ENCODE data around the gene CISD3.
"Not testable (repeated sequence)": the region's sequence is repeated elsewhere in the genome, so short reads cannot be mapped to it uniquely, and the experiment has no call there.

CISD3 gene

GRCh38 chr17:38713456-38714075 lies 16.6 kb upstream of the CISD3 start:
- Mint-ChIP-seq H3K4me1 (ENCODE audit: low read depth) (peaks cover 39% of the 10 kb centered on the region), H3K27ac (no peak overlapping the region), H3K36me3 (ENCODE audit: low read depth) (peaks cover 49% of the 10 kb centered on the region), H3K27me3 (ENCODE audit: low read depth) (no peaks in the 10 kb centered on the region), H3K4me3 (no peak overlapping the region), H3K9me3 (no peaks in the 10 kb centered on the region)

GRCh38 chr17:38715216-38715943 lies 14.8 kb upstream of the CISD3 start:
- H3K4me1 Mint-ChIP-seq (ENCODE audit: low read depth) = peaks cover 29% of the 10 kb centered on the region
- H3K9me3 Mint-ChIP-seq = no peaks in the 10 kb centered on the region
- H3K36me3 Mint-ChIP-seq (ENCODE audit: low read depth) = peaks cover 39% of the 10 kb centered on the region
- H3K27me3 Mint-ChIP-seq (ENCODE audit: low read depth) = no peaks in the 10 kb centered on the region
- no peak overlapping the region for H3K4me3 Mint-ChIP-seq
- H3K27ac Mint-ChIP-seq = peak overlapping the region; percentile 54

GRCh38 chr17:38716368-38717005 lies 13.7 kb upstream of the CISD3 start:
- Mint-ChIP-seq H3K9me3 (no peaks in the 10 kb centered on the region), H3K27ac (no peak overlapping the region), H3K36me3 (ENCODE audit: low read depth) (peaks cover 37% of the 10 kb centered on the region), H3K27me3 (ENCODE audit: low read depth) (no peaks in the 10 kb centered on the region), H3K4me1 (ENCODE audit: low read depth) (peaks cover 23% of the 10 kb centered on the region), H3K4me3 (no peak overlapping the region)

GRCh38 chr17:38717139-38717745 lies 12.9 kb upstream of the CISD3 start:
- Mint-ChIP-seq H3K36me3 (ENCODE audit: low read depth) (peaks cover 38% of the 10 kb centered on the region), H3K27me3 (ENCODE audit: low read depth) (no peaks in the 10 kb centered on the region), H3K27ac (no peak overlapping the region), H3K9me3 (no peaks in the 10 kb centered on the region), H3K4me3 (no peak overlapping the region), H3K4me1 (ENCODE audit: low read depth) (peaks cover 23% of the 10 kb centered on the region)

GRCh38 chr17:38719289-38719942 lies 10.7 kb upstream of the CISD3 start:
- Mint-ChIP-seq H3K27me3 (ENCODE audit: low read depth) (no peaks in the 10 kb centered on the region), H3K4me1 (ENCODE audit: low read depth) (peaks cover 21% of the 10 kb centered on the region), H3K9me3 (no peaks in the 10 kb centered on the region), H3K27ac (no peak overlapping the region), H3K36me3 (ENCODE audit: low read depth) (peaks cover 38% of the 10 kb centered on the region), H3K4me3 (no peak overlapping the region)

GRCh38 chr17:38719943-38720641 lies 10.0 kb upstream of the CISD3 start:
- peaks cover 17% of the 10 kb centered on the region for H3K4me1 Mint-ChIP-seq (ENCODE audit: low read depth)
- no peak overlapping the region for H3K4me3 Mint-ChIP-seq
- H3K27ac Mint-ChIP-seq = peak overlapping the region; percentile 59
- no peaks in the 10 kb centered on the region for H3K27me3 Mint-ChIP-seq (ENCODE audit: low read depth)
- H3K36me3 Mint-ChIP-seq (ENCODE audit: low read depth) = peaks cover 38% of the 10 kb centered on the region
- no peaks in the 10 kb centered on the region for H3K9me3 Mint-ChIP-seq

GRCh38 chr17:38720941-38721340 lies 9.2 kb upstream of the CISD3 start:
- Mint-ChIP-seq H3K4me1 (ENCODE audit: low read depth) (peaks cover 10% of the 10 kb centered on the region), H3K9me3 (no peaks in the 10 kb centered on the region), H3K27me3 (ENCODE audit: low read depth) (no peaks in the 10 kb centered on the region), H3K4me3 (no peak overlapping the region), H3K36me3 (ENCODE audit: low read depth) (peaks cover 32% of the 10 kb centered on the region), H3K27ac (no peak overlapping the region)

- no peak overlapping the region for H3K4me3 Mint-ChIP-seq
- H3K36me3 Mint-ChIP-seq (ENCODE audit: low read depth) = peaks cover 27% of the 10 kb centered on the region
- H3K27ac Mint-ChIP-seq = no peak overlapping the region
- no peaks in the 10 kb centered on the region for H3K27me3 Mint-ChIP-seq (ENCODE audit: low read depth)
- peaks cover 12% of the 10 kb centered on the region for H3K4me1 Mint-ChIP-seq (ENCODE audit: low read depth)
- no peaks in the 10 kb centered on the region for H3K9me3 Mint-ChIP-seq
Observed at GRCh38 chr17:38721802-38722201, 8.3 kb upstream of the CISD3 start.

- Mint-ChIP-seq H3K27ac (no peak overlapping the region), H3K27me3 (ENCODE audit: low read depth) (no peaks in the 10 kb centered on the region), H3K4me1 (ENCODE audit: low read depth) (peaks cover 28% of the 10 kb centered on the region), H3K36me3 (ENCODE audit: low read depth) (peaks cover 25% of the 10 kb centered on the region), H3K9me3 (no peaks in the 10 kb centered on the region), H3K4me3 (no peak overlapping the region)
Observed at GRCh38 chr17:38724337-38724988, 5.7 kb upstream of the CISD3 start.

- H3K4me1 Mint-ChIP-seq (ENCODE audit: low read depth) = peaks cover 29% of the 10 kb centered on the region
- no peaks in the 10 kb centered on the region for H3K9me3 Mint-ChIP-seq
- H3K27ac Mint-ChIP-seq = no peak overlapping the region
- no peaks in the 10 kb centered on the region for H3K27me3 Mint-ChIP-seq (ENCODE audit: low read depth)
- H3K36me3 Mint-ChIP-seq (ENCODE audit: low read depth) = peaks cover 25% of the 10 kb centered on the region
- H3K4me3 Mint-ChIP-seq = no peak overlapping the region
Observed at GRCh38 chr17:38725066-38725465, 5.1 kb upstream of the CISD3 start.

GRCh38 chr17:38726145-38726544 lies 4.0 kb upstream of the CISD3 start:
- Mint-ChIP-seq H3K27ac (peak overlapping the region; percentile 74), H3K36me3 (ENCODE audit: low read depth) (peaks cover 21% of the 10 kb centered on the region), H3K4me1 (ENCODE audit: low read depth) (peaks cover 32% of the 10 kb centered on the region)
- H3K4me3 Mint-ChIP-seq; H3K9me3 Mint-ChIP-seq; H3K27me3 Mint-ChIP-seq (ENCODE audit: low read depth): not testable (repeated sequence)

- Mint-ChIP-seq H3K27me3 (ENCODE audit: low read depth) (no peaks in the 10 kb centered on the region), H3K36me3 (ENCODE audit: low read depth) (peaks cover 20% of the 10 kb centered on the region), H3K4me3 (peak overlapping the region; percentile 76), H3K27ac (peak overlapping the region; percentile 89), H3K4me1 (ENCODE audit: low read depth) (peaks cover 42% of the 10 kb centered on the region), H3K9me3 (no peaks in the 10 kb centered on the region)
Observed at GRCh38 chr17:38727736-38728135, 2.4 kb upstream of the CISD3 start.

- no peaks in the 10 kb centered on the region for H3K9me3 Mint-ChIP-seq
- H3K4me1 Mint-ChIP-seq (ENCODE audit: low read depth) = peaks cover 47% of the 10 kb centered on the region
- H3K36me3 Mint-ChIP-seq (ENCODE audit: low read depth) = peaks cover 19% of the 10 kb centered on the region
- peak overlapping the region; percentile 76 for H3K4me3 Mint-ChIP-seq
- no peaks in the 10 kb centered on the region for H3K27me3 Mint-ChIP-seq (ENCODE audit: low read depth)
- H3K27ac Mint-ChIP-seq = peak overlapping the region; percentile 89
Observed at GRCh38 chr17:38728290-38728831, 1.8 kb upstream of the CISD3 start.
